Activated CD8-positive, alpha-beta memory T cell treated with anti-CD3 and anti-CD28 coated beads for 36 hours (primary cell): ENCODE measurements around the gene TTI1. TPM values are rescaled to one million over a fixed set of nuclear protein-coding genes. Genes with fewer than 3 reads are reported as not detected.

Experiments used
- CTCF ChIA-PET: fragments of 350-600 bp; sonication (Branson Sonifier 250); formaldehyde crosslinking; loops from one replicate; lab custom pipeline; 2021; ENCODE audit warnings: antibody characterized with exemption; lab: Charles Lee
- POLR2A ChIA-PET: fragments of 350-600 bp; sonication (Branson Sonifier 250); formaldehyde crosslinking; loops from one replicate; lab custom pipeline; 2021; ENCODE audit warnings: antibody characterized with exemption; lab: Charles Lee
- total RNA-seq, 2 experiments: library from RNA; stranded (reverse); gene quantifications; one replicate each; pipeline ENCODE4 v1.2.3, GENCODE V29; 2021

The TTI1 gene
- total RNA-seq, 2 experiments from 2014 or later, result 43.2 to 43.8 TPM

DNA sequence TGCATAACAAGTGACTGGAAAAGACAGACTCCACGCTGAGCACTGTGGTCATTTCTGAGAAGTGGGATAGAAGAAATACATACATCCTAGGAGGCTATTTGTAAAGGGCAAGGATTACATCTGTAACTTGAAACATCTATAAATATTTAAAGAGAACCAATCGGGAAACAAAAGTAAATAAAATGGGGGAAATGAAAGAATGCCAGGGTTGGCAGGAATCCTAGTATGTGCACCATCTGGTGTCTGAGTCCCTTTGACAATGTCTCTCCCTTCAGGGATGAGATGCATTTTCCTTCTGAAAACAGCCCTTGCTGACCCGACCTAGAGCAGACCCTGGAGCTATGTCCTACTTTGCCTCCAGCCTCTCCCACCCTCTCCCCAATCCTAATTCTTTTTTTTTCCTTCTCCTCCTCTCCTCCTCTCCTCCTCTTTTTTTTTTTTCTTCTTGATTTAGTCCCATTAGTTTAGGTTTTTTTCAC is 77.1 kb downstream of the TTI1 start:
- ChIA-PET CTCF (no interaction called here), POLR2A (no interaction called here)

DNA sequence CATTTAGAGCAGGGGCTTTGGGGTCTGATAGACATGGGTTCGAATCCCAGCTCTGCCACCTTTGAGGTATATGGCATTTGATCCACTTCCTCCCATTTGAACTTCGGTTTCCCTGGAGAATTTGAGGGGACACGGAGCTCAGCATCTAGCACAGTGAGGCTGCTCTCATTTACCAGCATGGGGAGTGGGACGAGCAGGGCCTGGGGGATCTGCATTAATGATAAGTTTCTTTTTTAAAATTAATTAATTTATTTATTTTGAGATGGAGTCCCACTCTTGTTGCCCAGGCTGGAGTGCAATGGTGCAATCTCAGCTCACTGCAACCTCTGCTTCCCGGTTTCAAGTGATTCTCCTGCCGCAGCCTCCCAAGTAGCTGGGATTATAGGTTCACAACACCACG is 77.7 kb downstream of the TTI1 start:
- CTCF ChIA-PET, result no interaction called here
- POLR2A ChIA-PET, result no interaction called here

DNA sequence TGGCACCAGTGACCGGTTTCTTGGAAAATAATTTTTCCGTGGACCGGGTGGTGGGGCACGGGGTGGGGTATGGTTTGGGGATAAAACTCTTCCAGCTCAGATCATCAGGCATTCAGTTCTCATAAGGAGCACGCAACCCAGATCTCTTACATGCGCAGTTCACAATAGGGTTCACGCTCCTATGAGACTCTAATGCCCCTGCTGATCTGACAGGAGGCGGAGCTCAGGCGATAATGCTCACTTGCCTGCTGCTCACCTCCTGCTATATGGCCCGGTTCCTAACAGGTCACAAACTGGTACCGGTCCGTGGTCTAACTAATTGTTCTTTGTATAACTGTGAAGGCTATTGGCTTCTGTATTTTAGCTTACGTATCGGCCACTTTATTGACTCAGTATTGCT is 78.6 kb downstream of the TTI1 start:
- POLR2A ChIA-PET, result no interaction called here
- CTCF ChIA-PET, result no interaction called here

DNA sequence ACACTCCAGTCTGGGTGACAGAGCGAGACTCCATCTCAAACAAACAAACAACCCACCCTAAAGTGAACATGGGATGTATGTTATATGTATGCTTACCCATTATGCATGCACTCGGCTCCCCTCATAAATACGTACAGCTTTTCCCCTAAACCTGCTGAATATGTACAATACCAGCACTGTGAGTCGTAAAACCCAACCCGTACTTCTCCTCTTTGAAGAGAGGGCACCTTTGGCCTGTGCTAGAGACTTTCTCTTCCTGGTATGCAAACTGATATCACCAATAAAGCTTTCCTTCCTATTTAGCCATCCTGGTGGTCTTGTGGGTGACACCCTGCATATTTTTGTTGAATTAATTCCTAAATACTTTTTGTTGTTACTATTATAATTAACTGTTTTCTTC is 79.1 kb downstream of the TTI1 start:
- CTCF ChIA-PET, result no interaction called here
- POLR2A ChIA-PET, result no interaction called here

DNA sequence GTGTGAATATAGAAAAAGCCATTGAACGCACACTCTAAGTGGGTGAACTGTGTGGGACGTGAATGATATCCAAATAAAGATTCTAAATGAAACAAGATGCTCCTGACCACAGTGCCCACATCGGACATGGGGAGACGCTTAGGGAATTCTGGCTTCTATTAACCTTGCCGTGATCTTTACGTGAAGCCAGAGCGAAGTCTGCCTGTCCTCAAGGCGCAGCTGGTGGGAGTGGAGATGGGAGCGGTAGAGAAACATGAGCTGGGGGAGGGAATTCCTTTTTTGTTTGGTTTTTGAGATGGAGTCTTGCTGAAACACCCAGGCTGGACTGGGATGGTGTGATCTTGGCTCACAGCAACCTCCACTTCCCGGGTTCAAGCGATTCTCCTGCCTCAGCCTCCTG is 84.3 kb downstream of the TTI1 start:
- ChIA-PET CTCF (no interaction called here), POLR2A (no interaction called here)

DNA sequence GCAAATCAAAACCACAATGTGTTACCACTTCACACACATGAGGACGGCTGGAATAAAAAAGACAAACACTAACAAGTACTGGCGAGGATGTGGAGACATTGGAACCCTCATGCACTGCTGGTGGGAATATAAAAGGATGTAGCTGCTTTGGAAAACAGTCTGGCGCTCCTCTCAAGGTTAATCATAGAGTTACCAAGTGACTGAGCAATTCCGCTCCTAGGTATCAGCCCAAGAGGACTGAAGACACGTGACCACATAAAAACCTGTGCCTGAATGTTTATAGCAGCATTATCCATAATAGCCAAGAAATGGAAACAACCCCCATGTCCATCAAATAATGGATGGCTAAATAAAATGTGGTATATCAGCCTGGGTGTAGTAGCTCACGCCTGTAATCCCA is 85.3 kb downstream of the TTI1 start:
- POLR2A ChIA-PET, result no interaction called here
- CTCF ChIA-PET, result no interaction called here

DNA sequence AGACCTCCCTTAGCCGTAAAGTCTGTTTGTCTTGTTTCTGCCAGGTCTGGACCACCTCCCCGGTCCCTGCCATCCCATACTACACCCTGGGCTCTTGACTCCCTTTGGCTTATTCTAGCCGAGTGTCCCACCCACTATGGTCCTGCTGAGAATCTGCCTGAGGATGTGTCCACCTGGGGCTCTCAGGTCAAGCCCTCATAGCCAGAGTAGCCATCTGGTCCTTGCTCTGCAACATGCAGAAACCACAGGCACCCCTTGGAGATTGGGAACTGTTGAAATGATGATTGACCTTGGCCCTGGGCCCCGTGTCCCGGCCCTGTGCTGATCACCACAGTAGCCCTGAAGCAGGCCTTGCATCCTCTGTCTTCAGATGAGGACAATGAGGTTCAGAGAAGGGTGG is 86.3 kb downstream of the TTI1 start:
- CTCF ChIA-PET, result no interaction called here
- POLR2A ChIA-PET, result no interaction called here

DNA sequence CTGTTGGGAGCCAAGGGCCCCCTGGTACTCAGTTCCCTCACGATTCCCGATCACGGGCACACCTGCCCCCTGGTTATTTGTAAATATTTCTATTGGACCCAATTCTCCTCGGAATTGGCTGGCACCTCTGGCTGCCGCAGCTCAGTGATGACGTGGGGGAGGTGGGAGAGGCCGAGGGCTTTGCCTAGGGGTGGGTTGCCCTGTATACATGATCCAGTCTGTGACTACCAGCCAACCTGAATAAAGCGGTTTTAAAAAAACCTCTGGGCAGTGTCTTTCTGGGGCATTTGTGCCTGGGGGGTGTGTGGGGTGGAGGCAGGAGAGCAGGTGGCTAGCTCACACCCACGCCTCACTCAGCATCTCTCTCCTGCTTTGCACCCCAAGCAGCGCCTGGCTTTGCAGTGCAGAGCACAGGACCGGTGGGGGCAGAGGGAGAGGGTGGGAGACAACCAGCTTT is 88.1 kb downstream of the TTI1 start:
- CTCF ChIA-PET, result no interaction called here
- POLR2A ChIA-PET, result no interaction called here

DNA sequence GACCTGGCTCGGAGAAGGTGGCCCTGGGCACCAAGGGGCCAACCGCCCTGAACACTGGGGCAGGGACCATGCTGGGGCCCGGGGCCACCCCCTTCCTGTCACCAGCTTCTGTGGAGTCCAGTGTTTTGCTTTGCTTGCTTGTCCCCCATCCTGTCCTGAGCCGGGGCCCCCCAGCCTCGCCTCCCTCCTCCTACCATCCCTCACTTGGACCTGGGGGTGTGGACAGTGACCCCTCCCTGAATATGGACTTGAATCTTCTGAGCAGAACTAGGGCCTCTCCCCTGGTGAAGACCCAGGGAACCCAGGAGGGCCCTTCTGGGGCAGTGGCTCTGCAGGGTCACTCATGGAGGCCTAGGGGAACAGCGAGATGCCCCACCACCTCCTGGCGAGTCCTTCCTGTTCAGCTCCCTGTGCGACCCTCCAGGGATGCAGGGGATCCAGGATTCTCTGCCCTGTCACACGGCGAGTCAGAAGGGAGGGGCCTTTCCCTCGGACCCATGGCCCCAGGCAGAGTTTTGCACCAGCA is 88.7 kb downstream of the TTI1 start:
- ChIA-PET POLR2A (no interaction called here), CTCF (no interaction called here)

DNA sequence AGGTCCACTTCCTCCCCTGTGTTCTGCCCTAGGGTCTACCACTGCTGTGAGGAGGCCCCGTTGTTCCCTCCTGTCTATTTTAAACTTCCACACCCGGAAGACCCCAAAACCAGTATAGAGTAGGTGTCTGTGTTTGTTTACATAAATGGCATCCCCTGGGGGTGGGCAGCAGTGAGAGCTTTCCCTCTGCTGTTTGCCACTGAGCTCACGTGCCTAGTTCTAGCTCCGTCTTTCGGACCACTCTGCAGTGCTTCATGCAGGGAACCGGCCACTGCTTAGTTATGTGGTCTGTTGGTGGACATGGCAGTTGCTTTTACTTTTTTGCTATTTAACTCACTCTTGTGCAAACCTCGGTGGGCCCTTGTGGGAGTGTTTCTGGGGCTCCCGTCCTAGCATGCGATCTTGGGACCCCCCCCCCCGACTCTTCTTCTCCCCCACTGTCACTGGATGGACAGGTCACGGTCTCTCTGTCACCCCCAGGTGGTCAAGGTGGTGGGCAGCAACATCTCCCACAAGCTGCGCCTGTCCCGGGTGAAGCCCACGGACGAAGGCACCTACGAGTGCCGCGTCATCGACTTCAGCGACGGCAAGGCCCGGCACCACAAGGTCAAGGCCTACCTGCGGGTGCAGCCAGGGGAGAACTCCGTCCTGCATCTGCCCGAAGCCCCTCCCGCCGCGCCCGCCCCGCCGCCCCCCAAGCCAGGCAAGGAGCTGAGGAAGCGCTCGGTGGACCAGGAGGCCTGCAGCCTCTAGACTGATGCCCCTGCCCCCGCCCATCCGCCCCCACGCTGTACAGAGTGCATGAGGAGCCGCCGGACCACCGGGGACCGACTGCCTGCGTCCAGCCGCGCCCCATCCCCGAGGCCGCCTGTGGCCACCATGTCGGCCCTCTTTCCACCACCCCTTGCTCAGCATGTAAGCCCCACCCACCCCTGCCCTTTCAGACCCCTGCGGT is 89.5 kb downstream of the TTI1 start:
- ChIA-PET POLR2A (no interaction called here), CTCF (interaction anchor here (0.6 kb wide), 1 partner anchor 379 kb away, joined by 4 read pairs; no protein-coding TSS in a partner anchor)

DNA sequence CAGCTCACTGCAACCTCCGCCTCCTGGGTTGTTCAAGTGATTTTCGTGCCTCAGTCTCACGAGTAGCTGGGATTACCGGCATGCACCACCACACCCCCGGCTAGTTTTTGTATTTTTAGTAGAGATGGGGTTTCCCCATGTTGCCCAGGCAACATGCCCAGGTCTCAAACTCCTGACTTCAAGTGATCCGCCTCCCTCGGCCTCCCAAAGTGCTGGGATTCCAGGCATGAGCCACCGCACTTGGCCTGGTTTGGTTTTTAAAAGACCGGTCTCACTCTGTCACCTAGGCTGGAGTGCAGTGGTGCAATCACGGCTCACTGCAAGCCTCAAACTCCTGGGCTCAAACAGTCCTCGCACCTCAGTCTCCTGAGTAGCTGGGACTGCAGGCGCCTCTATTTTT is 90.2 kb downstream of the TTI1 start:
- CTCF ChIA-PET, result interaction anchor here (0.6 kb wide), 1 partner anchor 379 kb away, joined by 4 read pairs; no protein-coding TSS in a partner anchor
- POLR2A ChIA-PET, result no interaction called here

DNA sequence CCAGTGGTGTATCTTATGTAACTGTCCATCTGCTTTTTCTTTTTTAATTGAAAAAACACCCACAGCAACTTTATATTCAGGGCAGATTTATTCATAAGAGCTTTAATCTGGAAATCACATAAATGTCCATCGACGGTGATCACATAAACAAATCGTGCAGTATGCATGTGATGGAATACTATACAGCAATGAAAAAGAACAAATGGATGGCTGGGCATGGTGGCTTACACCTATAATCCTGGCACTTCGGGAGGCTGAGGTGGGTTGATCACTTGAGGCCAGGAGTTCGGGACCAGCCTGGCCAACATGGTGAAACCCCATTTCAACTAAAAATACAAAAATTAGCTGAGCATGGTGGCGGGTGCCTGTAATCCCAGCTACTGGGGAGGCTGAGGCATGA is 91.3 kb downstream of the TTI1 start:
- ChIA-PET CTCF (no interaction called here), POLR2A (no interaction called here)

DNA sequence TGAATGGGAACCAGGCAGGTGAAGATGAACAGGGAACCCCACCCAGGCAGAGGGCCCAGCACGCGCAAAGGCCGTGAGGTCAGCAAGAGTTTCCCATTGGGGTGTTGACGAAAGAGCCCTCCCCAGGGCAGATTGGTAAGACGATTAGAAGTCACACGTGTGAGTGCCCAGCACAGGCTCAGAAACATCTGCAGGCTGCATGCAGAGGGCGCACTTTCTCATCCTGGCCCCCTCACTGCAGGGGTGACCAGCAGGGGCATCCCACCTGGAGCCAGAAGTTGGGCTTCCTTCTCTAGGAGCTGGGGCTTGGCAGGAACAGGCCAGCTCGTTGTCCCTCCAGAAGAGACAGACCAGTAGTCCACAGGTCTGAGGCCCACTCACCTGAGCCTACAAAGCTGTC is 91.9 kb downstream of the TTI1 start:
- CTCF ChIA-PET, result no interaction called here

DNA sequence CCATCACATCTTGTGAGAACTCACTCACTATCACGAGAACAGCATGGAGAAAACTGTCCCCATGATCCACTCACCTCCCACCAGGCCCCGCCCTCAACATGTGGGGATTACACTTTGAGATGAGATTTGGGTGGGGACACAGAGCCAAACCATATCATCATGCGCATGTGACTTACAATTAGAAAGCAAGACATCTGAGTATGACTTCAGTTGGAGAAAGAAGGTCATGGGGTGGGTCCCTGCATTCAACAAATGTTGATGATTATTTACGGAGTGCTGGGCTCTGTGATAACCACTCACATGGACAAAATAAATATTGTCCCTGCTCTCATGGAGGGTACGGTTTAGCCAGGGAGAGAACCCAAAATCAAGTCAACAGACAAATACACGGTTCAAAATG is 92.4 kb downstream of the TTI1 start:
- ChIA-PET POLR2A (no interaction called here), CTCF (no interaction called here)

More for the DNA sequence above, 91.9 kb downstream of the TTI1 start:
- POLR2A ChIA-PET, result no interaction called here

DNA sequence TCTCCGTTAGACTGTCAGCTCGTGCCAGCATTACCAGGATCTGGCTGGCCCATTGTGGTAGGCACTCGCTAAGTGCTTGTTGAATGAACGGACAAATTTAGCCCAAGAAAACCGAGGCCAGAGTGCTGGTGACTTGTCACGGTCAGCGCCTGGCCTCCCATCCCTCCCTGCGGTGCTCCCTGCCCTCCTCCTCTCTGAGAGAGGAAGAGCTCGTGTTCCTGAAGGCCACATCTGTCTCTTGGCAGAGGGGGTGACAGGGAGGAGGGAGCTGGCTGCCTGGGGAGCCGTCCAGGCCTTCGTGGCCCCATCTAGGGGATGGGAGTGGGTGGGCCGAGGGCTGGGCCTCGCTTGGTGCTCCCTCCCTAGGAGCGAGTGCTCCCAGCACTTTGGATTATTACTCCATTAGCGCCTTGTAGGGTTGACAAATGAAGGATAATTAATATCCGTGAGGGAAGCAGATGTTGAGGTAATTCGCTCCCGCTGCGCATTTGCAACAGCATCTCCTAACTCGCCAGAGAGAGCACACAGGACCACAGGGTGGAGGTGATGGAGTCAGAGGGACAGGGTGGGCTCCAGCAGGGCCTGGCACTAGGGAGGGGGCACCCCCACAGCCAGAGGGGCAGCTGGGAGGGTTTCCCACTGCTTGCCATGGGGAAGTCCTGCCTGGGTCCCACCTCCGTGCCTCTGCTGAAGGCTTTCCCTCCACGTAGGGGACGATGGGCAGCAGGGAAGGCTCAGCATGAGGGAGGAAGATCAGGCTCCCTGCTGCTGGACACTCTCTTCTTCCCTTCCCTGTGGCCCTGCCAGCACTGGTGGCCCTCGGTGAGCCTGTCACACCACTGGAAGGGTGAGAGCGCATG is 93.3 kb downstream of the TTI1 start:
- CTCF ChIA-PET, result no interaction called here
- POLR2A ChIA-PET, result no interaction called here

DNA sequence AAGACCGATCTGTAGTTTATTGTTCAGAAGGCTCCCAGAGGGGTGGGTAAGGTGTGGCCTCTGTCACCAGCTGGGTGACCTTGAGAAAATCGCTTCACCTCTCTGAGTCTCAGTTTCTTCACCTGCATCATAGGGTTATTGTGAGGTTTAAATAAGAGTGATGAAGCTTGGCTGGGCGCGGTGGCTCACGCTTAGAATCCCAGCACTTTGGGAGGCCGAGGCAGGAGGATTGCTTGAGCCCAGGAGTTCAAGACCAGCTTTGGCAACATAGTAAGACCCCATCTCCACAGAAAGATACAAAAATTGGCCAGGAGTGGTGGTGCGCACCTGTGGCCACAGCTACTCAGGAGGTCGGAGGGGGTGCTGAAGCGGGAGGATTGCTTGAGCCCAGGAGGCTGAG is 94.3 kb downstream of the TTI1 start:
- ChIA-PET POLR2A (no interaction called here), CTCF (no interaction called here)

DNA sequence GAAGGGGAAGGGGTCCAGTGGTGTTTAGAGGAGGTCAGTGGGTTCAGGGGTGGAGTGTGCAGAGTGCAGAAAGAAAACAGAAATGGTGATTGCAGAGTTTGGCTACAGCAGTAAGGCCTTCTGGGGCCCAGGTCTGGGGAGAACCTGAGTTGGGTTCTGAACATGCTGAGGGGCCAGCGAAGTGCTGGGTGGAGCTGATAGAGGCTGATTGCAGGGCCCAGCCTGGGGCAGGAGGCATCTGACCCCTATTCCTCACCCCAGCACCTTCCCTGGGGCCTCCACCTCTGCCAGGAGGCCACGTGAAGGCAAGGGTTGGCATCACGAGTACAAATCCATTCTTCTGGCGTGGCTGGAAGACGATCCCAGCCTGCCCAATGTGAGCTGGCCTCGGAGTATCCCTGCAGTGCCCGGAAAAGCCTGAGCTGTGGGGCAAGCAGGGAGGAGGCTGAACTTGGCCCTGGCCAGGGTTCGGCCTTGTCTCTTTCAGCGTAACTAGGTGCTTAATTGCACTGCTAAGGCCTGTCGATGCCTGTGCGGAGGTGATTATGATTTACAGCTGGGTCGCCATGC is 95.0 kb downstream of the TTI1 start:
- ChIA-PET CTCF (no interaction called here), POLR2A (no interaction called here)

DNA sequence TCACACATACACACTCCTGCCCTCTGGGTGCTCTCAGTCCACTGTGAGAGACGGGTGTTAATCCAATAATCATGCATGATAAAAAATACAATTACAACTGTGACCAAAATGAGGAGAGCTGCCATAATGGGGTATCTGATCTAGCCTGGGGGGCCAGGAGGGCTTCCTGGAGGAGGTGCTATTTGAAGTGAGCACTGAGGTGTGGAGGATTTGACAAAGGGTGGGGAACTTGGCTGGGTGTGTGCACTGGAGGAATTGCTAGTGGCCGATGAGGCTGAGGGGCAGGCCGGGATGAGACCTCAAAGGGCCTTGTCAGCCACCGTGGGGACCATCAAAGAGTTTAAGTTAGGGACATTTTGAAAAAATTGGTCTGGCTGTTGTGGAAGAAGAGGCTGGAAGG is 95.6 kb downstream of the TTI1 start:
- POLR2A ChIA-PET, result no interaction called here
- CTCF ChIA-PET, result no interaction called here

DNA sequence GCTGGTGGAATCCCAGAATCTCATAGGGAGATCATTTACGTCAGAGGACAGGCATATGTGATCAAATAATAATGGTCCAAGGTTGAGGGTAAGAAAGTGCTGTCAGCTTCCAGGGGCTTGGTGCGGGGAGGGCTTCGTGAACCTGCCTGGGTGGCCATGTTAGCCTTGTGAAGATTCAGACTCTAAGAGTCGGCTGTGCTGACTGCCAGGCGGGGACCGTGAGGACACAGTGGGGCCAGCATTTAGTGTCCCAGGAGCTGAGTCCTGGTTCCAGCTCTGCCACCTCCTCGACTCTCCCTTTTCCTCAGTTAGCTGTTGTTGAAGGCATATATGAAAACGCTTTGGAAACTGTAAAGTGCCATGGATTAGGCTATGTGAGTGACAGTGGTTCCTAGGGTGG is 96.8 kb downstream of the TTI1 start:
- ChIA-PET CTCF (interaction anchor here (1.2 kb wide), 1 partner anchor 287 kb away, joined by 3 read pairs; no protein-coding TSS in a partner anchor), POLR2A (no interaction called here)

DNA sequence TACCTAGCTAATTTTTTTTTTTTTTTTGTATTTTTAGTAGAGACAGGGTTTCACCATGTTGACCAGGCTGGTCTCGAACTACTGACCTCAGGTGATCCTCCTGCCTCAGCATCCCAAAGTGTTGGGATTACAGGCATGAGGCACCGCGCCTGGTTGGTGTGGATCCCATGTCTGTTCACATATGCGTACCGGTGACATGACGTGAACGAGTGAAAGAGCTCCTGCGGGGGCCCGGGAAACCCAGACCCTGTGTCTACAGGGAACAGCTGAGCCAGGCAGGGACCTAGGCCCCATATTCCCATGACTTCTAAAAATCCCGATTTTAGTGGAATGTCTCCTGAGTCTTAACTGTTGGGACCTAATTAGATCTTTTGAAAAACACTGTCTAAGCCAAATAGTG is 97.2 kb downstream of the TTI1 start:
- ChIA-PET POLR2A (no interaction called here), CTCF (interaction anchor here (1.2 kb wide), 1 partner anchor 287 kb away, joined by 3 read pairs; no protein-coding TSS in a partner anchor)
